Progenitor cell of endocrine pancreas (in vitro differentiated cells): ENCODE data around the gene POLR2E. TPM values are rescaled to one million over a fixed set of nuclear protein-coding genes. Genes with fewer than 3 reads are reported as not detected.

Source experiments
- DNase-seq: peaks from one replicate; pipeline ENCODE4 v3.0.0; 2021; ENCODE audit warnings: low spot score; ENCODE audit not compliant: unreplicated experiment
- H3K27ac Mint-ChIP-seq: 2 replicates; pipeline ENCODE4 v1.8.0; 2021; ENCODE audit warnings: mild to moderate bottlenecking, moderate library complexity, mixed read lengths
- H3K27me3 Mint-ChIP-seq: 2 replicates; pipeline ENCODE4 v1.8.0; 2021; ENCODE audit warnings: mixed read lengths
- H3K36me3 Mint-ChIP-seq: 2 replicates; pipeline ENCODE4 v1.8.0; 2022; ENCODE audit warnings: mixed read lengths; ENCODE audit not compliant: insufficient read depth
- H3K4me1 Mint-ChIP-seq: 2 replicates; pipeline ENCODE4 v1.8.0; 2021; ENCODE audit warnings: low read depth, mixed read lengths
- H3K4me3 Mint-ChIP-seq: 2 replicates; pipeline ENCODE4 v1.8.0; 2021; ENCODE audit warnings: low read depth, mild to moderate bottlenecking, moderate library complexity, mixed read lengths
- H3K9me3 Mint-ChIP-seq: 2 replicates; pipeline ENCODE4 v1.8.0; 2021; ENCODE audit warnings: low read depth, mixed read lengths
- total RNA-seq: library from RNA; stranded (reverse); gene quantifications from 2 replicates; pipeline ENCODE4 v1.2.1, GENCODE V29; 2021
- TF ChIP-seq, protein P1 (sequence below): fragments of 200-600 bp; sonication (generic); IDR thresholded peaks from one replicate; pipeline ENCODE4 v1.5.0; 2021; ENCODE audit warnings: antibody characterized with exemption, mild to moderate bottlenecking; ENCODE audit not compliant: unreplicated experiment

POLR2E gene
- total RNA-seq, 1 donor from 2014 or later: 161 TPM

GRCh38 chr19:1050989-1051788, 44.0 kb downstream of the POLR2E start:
- Mint-ChIP-seq H3K36me3 (peaks cover under 1% of the 10 kb centered on the region), H3K9me3 (no peaks in the 10 kb centered on the region), H3K4me3 (no peak overlapping the region), H3K27me3 (no peaks in the 10 kb centered on the region), H3K4me1 (no peaks in the 10 kb centered on the region), H3K27ac (no peak overlapping the region)
- no peak for DNase-seq
- TF ChIP-seq, protein P1, sequence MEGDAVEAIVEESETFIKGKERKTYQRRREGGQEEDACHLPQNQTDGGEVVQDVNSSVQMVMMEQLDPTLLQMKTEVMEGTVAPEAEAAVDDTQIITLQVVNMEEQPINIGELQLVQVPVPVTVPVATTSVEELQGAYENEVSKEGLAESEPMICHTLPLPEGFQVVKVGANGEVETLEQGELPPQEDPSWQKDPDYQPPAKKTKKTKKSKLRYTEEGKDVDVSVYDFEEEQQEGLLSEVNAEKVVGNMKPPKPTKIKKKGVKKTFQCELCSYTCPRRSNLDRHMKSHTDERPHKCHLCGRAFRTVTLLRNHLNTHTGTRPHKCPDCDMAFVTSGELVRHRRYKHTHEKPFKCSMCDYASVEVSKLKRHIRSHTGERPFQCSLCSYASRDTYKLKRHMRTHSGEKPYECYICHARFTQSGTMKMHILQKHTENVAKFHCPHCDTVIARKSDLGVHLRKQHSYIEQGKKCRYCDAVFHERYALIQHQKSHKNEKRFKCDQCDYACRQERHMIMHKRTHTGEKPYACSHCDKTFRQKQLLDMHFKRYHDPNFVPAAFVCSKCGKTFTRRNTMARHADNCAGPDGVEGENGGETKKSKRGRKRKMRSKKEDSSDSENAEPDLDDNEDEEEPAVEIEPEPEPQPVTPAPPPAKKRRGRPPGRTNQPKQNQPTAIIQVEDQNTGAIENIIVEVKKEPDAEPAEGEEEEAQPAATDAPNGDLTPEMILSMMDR: no peak

DNA sequence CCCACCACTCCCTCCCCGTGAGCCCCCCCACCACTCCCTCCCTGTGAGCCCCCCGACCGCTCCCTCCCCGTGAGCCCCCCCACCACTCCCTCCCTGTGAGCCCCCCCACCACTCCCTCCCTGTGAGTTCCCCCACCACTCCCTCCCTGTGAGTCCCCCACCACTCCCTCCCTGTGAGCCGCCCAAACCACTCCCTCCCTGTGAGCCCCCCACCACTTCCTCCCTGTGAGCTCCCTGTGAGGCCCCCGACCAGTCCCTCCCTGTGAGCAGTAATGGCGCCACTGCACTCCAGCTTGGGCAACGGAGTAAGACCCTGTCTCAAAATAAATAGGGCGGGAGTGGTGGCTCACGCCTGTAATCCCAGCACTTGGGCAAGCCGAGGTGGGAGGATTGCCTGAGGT, 45.4 kb downstream of the POLR2E start:
- Mint-ChIP-seq H3K4me3 (no peak overlapping the region), H3K27ac (no peak overlapping the region), H3K36me3 (peaks cover 1% of the 10 kb centered on the region), H3K9me3 (no peaks in the 10 kb centered on the region), H3K27me3 (no peaks in the 10 kb centered on the region), H3K4me1 (no peaks in the 10 kb centered on the region)
- TF ChIP-seq, protein P1: no peak
- DNase-seq: no peak

DNA sequence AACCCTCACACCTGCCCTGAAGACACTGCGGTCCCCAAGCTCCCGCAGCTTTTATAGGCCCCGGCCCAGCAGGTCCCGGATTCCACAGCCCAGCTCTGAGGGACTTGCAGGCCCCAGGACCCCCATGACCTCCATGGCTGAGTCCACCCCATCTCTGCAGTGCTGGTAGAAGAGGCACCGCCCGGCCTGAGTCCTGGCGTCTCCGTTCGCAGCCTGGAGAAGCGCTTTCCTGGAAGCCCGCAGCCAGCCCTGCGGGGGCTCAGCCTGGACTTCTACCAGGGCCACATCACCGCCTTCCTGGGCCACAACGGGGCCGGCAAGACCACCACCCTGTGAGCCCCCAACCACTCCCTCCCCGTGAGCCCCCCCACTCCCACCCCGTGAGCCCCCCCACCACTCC, 46.1 kb downstream of the POLR2E start:
- no peak for DNase-seq
- Mint-ChIP-seq H3K36me3 (peaks cover 1% of the 10 kb centered on the region), H3K27me3 (no peaks in the 10 kb centered on the region), H3K4me1 (no peaks in the 10 kb centered on the region), H3K27ac (no peak overlapping the region), H3K9me3 (no peaks in the 10 kb centered on the region), H3K4me3 (no peak overlapping the region)
- TF ChIP-seq, protein P1: no peak

DNA sequence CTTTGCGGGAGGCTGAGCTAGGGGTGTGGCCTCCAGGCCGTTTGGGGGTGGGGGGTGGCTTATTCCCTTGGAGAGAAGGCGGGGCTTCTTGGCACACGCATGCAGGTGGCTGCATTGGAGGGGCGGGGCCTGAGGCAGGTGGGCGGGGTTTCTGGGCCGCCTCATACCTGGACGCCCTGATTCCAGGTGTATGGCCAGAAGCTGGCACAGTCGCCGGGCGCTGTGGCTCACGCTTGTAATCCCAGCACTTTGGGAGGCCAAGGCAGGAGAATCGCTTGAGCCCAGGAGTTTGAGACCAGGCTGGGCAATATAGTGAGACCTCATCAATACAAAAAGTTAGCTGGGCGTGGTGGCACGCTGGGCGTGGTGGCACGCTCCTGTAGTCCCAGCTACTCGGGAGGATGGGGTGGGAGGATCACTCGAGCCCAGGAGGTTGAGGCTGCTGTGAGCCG, 47.5 kb downstream of the POLR2E start:
- no peaks in the 10 kb centered on the region for H3K27me3 Mint-ChIP-seq
- H3K9me3 Mint-ChIP-seq: no peaks in the 10 kb centered on the region
- H3K4me3 Mint-ChIP-seq: no peak overlapping the region
- peaks cover 1% of the 10 kb centered on the region for H3K36me3 Mint-ChIP-seq
- H3K4me1 Mint-ChIP-seq: no peaks in the 10 kb centered on the region
- no peak for DNase-seq
- TF ChIP-seq, protein P1: no peak
- H3K27ac Mint-ChIP-seq: no peak overlapping the region

DNA sequence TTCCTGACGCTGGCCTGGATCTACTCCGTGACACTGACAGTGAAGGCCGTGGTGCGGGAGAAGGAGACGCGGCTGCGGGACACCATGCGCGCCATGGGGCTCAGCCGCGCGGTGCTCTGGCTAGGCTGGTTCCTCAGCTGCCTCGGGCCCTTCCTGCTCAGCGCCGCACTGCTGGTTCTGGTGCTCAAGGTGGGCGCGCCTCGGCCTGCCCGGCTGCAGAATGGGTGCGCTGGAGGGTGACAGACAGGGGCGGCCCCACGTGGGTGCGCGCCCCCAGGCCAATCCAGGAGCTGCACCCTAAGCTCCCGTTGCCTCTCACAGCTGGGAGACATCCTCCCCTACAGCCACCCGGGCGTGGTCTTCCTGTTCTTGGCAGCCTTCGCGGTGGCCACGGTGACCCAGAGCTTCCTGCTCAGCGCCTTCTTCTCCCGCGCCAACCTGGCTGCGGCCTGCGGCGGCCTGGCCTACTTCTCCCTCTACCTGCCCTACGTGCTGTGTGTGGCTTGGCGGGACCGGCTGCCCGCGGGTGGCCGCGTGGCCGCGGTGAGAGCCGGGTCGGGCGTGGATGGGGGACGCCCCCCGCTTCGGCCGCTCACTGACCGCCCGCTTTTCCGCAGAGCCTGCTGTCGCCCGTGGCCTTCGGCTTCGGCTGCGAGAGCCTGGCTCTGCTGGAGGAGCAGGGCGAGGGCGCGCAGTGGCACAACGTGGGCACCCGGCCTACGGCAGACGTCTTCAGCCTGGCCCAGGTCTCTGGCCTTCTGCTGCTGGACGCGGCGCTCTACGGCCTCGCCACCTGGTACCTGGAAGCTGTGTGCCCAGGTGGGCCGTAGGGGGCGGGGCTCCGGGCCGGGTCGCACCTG, 48.1 kb downstream of the POLR2E start:
- peaks cover 1% of the 10 kb centered on the region for H3K36me3 Mint-ChIP-seq
- DNase-seq: no peak

More for the DNA sequence above, 48.1 kb downstream of the POLR2E start:
- Mint-ChIP-seq H3K27me3 (no peaks in the 10 kb centered on the region), H3K9me3 (no peaks in the 10 kb centered on the region), H3K4me1 (no peaks in the 10 kb centered on the region), H3K4me3 (no peak overlapping the region), H3K27ac (no peak overlapping the region)
- TF ChIP-seq, protein P1: no peak
